Embryonic facial prominence (tissue), 1 donor: ENCODE results near the gene CDKAL1.

Experiments used
- DNase-seq: peaks from one replicate; pipeline ENCODE4 v3.0.0-alpha.2; 2016; ENCODE audit errors: extremely low spot score

Gene CDKAL1

DNA sequence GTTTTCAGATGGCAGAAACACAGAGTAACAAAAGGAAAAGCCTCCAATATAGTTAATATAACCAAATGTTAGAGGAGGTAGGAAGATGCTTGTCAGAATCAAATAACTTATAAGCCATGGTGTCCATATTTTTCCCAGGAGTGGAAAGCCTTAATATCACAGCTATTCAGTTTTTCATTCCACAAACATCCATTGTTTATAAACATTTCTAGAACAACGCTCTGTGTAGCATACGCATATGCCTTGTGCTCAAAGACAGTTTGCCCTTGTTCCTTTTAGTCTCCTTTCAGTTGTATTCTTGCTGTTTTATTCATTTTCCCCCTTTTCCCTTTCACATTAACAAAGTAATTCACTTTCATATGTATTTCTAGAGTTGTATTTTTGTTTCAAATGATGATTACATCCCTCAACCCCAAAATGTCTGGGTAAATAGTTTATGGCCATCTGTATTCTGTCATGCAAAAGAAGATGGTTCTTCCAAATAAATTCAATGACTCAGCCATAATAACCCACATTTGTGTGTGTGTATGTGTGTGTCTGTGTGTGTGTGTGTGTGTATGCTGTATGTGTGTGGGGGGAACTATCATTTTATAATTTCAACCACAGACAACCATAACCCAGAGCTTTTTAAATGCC lies 603.6 kb downstream of the CDKAL1 start:
- no peak for DNase-seq

DNA sequence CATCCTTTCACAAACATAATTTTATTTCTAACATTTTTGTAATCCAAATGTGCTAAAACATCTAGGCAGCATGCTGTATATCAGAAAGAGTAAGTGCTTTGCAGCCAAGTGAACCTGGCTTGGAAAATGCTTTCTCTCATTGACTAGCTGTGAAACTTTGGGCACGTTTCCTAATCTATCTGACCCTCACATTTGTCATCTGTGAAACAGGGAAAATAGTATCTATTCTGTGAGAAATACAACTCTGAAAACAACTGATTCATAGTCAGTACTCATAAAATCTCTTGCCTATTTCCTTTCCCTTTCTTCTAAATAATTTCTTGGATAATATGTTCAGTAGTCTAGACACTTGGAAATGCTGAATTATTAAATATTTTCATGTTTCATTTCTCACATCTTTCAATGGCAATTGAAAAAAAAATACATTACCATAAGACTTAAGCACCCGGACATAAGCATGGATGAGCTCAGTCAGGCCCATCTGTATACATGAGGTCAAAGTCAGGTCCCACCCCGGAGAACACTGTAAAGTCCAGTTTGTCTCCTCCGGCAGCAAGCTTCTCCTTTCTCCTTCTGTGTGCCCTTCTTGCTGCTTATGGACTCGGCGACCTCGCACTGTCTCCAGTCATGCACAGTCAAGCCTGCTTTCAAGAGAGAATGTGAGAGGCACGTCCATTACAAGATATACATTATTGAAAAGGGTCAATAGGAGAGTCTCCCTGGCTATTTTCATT lies 604.2 kb downstream of the CDKAL1 start:
- no peak for DNase-seq

DNA sequence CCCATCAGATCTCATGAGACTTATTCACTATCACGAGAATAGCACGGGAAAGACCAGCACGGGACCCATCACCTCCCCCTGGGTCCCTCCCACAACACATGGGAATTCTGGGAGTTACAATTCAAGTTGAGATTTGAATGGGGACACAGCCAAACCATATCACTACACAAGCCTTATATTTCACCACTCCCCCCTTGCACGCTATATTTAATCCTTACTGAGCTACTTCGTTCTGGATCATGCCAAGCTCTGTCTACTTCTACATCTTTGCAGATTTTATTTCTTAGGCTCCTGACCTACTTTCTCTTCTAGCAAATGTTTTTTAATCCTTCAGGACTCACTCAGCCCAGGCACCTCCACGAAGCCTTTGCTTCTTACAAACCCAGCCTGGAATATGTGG lies 606.7 kb downstream of the CDKAL1 start:
- DNase-seq = no peak

DNA sequence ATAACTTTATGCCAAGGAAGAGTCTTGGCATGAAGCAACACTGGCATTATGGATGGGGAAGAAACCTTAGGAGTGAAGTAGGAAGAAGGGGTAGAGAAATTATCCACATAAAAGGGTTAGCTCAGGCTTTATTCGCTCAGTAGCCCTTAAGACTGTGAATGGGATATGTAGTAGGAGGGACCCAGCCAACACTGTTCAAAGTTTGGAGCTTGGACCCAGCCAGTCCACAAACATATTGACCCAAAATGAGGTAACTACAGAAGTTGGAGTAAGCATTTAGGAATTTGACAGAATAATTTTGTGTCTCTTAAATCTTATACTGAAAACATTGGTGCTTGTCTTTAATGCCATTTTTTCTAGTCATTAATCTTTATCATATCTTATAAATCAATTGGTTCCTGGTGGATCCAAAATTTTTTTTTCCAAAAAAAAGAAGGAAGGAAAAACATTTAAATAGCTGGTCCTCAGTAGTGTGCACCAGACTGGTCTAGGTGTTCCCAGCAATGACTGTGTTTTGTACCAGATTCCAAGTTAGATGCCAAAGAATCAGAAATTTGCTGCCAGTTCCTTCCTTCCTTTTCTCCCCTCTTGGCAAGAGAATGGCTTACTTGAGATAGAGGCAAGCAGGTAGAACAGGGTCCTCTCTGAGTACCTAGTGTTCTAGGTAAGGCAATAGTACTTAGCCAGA lies 607.5 kb downstream of the CDKAL1 start:
- DNase-seq = no peak

DNA sequence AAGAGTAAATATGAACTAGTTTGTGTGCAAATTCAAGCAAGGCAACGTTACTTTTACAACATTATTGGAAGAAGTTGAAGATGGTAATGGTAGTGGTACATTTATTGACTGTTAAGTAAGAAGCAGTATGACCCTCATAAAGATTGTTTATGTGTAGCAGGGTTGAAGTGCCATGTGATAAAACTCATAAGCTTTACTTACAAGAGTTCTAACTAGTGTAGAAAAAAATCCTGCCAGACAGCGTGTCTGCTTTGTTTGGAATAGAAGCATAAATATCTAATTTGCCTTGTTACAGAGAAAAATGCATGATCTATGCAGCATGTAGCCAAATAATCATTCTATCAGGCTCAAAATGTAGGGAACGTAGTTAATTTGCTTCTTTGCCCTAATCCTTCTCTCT lies 608.5 kb downstream of the CDKAL1 start:
- DNase-seq = no peak

DNA sequence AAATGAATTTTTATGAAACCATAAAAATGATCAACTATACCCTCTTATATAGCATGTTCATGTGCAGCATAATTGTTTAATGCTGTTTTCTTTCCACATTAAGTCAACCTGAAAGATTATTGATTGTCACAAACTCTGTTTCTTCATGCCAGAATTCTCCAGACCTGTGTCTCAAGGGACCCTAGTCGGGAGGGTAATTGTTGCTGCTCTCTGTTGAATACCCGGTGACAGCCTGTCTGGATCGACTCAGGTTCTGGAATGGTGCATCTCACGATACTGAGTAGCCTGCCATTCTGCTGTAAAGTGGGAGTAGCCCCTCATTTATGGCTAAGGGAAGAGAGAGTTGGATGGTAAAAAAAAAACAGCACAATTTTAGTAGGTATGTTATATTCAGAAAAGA lies 609.4 kb downstream of the CDKAL1 start:
- DNase-seq = no peak

DNA sequence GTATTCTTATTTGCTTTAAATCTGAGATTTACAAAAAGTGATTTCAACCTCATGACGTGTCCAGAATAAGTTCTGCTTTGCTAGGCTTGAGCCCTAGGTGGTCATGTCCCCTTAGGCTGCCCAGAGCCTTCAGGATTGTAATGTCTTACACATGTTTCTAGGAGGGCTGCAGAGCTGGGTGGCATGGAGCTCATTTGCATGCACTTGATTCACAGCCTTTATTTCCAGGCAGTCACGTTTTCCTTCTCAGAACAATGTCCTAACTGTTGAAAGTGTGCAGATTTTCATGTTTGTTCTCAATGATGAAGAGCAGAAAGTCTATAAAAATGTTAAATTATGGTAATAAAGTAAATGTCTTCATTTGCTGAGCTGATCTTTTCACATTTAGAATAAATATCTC lies 610.7 kb downstream of the CDKAL1 start:
- no peak for DNase-seq

DNA sequence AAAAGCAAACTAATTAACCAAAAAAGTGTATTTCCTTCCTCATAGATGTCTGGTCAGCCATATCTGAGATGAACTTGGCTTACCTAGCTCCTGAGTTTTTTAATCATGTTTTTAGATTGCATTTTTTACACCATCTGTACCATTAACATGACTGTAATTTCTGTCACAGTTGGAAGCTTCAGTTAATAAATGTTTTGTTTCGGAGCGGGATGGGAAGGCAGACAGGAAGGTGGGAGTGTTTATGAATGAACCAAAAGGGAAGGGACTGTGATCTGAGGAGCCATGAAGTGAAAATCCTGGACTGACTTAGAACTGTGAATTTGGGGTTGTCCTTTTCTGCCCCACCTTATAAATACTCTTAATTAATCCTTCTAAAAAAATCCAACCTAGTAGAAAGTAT lies 613.7 kb downstream of the CDKAL1 start:
- no peak for DNase-seq

DNA sequence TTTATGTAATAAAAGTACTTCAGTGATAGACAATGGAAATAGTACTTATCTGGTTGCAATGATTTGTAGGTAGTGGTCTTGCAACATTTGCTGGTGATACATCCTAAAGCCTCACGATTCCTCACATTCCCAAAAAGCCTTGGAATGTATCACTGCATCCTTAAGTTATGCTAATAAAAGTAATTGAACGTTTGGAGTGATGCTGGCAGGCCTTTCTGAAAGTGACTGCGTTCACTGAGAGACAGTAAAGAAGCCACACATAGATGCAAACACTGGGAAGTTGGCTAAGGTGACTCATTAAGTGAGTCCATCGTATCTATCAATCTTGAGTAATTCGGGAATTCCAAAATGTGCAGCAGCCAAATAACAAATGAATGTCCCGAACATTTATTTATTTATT lies 615.2 kb downstream of the CDKAL1 start:
- DNase-seq = no peak

DNA sequence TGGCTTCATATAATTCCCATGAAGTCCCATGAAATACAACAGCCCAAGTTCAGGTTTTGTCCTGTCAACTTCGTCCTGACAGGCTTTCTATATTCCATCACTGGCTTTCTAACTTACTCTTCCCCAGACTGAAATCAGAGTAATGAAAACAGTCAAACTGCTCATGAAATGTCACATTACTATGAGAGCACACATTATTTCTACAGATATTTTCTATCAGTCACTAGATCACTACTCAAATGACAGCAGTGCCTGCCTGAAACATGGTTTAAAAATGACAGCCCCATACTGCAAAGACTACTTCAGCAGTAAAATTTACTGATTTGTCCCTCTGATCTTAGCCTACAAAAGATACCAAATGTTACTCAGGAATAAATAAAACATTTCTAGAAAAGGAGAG lies 616.4 kb downstream of the CDKAL1 start:
- DNase-seq = no peak

DNA sequence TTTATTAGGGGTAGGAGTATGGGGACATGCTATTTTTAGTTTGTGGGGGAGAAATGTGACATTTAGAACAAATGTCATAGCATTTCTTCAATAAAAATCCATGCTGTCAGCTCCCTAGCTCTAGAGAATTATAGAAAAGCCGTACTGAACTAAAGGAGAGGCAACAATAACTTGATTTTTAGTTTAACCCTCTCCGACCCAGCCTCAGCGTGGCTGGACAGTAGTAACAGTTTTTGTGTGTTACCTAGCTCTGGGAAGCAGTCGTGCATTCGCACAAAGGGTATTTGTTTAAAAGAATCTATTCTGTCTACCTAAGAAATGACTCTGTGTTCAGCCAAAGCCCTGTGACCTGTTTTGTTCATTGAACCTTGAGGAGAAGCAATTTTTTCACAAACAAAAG lies 616.9 kb downstream of the CDKAL1 start:
- DNase-seq = no peak

DNA sequence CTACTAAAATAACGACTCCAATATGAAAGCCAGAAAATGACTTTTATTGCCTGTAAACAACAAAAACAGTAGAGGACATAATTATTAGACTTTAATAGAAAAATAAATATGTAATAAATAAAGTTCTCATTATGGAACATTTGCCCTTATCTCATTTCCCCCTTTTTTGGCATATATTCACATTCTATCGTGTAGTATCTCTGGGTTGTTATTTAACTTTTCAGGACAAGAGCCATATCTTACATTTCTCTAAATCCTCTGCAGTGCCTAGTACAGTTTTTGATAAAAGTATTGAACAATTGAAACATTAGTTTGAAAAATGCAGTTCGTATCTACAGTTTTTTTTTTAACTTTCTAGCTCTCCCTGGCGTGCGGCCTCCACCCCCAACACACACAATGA lies 617.3 kb downstream of the CDKAL1 start:
- DNase-seq = no peak

DNA sequence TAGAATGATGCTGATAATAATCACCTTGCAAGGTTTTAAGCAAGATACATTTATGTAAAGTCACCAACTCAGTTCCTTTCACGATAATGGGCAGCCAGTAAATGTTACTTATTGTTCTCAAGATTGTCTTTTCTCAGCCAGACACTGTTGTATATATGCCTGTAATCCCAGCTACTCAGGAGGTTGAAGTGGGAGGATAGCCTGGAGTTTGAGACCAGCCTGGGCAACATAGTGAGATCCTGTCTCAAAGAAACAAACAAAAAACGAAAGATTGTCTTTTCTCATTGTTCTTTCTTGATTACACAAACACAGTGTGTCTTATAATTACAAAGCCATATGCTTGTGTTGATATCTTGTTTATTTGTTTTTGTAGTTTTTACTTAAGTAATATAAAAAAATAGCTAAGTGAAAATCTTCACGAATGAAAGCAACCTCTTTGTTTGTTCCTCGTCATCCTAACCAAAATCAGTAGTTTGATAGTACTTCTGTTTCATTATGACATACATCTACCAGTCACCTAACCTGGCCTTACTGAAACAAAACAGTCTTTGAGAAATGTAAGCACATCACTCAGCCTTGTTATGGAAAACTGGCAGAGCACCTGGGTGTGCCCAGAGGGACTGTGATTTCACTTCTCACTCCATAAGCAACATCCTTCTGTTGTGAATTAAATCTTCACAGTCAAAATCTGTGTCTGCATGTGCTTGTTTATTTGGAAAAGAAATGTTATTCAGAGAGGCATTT lies 623.1 kb downstream of the CDKAL1 start:
- no peak for DNase-seq

DNA sequence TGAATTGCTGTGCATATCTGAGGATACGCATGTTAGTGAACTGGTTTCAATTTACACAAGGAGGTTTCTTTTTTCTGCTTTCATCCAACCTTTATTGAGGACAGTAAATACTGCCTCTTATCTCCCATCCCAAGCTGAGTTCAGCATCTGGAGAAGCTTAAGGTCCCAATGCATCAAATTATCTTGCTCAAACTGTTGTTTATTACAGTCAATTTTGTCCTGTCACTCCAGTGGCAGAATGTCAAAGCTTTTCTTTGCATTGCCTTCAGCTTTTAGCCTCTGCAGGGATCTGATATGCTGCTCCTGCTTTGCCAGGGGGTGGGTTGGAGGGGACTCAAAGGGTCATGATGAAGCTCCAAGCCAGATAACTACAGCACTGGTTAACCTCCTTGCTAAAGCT lies 623.9 kb downstream of the CDKAL1 start:
- no peak for DNase-seq

DNA sequence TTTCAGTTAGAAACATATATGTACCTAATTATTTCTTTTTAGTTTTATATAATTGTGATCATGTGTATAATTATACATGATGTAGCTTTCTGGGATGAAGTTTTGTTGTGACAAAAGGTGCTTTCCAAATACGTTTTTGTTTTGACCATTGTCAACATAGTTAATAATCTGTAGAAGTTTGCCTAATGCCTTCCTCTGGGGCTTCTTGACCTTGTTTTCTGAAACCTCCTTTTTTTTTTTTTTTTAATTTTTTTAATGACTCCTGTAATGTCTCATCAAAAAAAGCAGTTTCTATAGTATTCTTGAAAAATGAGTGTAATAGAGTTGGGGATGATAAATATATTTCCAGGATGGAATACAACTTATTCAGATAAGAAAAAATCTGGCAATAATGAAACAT lies 624.6 kb downstream of the CDKAL1 start:
- no peak for DNase-seq

DNA sequence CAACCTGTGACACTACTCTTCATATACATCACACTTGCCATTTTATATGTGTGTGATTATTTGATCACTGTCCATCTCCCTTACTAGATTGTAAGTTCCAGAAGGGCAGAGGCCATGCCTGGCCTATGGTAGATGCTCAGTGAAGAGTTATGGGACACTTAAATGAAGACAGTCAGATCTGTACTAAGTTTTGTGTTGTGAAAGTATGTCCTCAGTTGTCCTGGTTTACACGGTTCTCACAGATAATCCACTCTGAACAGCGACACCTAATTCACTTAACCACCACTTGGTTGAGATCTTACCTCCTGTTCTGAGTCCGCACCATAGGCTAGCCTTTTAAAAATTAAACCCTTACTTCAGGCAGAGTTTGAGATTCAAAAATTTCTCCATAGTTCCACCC lies 625.2 kb downstream of the CDKAL1 start:
- DNase-seq = no peak

DNA sequence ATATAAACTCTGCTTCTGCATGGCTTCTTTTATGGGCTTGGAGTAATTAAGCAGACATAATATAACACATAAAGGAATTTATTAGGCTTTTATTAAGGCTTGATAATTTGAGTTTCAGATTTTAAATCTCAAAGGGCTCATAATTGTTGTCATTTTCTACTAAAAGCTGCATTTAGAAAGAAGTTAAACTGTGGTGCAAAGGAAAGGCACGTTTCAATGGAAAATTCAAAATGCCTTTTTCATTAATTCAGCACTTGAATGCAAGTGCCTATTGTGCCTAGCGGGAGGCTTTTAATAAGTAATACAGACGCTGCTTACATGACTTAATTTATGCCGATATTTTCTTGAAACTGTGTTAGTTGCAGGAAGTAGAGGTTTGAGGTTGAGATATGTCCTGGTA lies 627.5 kb downstream of the CDKAL1 start:
- DNase-seq = no peak

DNA sequence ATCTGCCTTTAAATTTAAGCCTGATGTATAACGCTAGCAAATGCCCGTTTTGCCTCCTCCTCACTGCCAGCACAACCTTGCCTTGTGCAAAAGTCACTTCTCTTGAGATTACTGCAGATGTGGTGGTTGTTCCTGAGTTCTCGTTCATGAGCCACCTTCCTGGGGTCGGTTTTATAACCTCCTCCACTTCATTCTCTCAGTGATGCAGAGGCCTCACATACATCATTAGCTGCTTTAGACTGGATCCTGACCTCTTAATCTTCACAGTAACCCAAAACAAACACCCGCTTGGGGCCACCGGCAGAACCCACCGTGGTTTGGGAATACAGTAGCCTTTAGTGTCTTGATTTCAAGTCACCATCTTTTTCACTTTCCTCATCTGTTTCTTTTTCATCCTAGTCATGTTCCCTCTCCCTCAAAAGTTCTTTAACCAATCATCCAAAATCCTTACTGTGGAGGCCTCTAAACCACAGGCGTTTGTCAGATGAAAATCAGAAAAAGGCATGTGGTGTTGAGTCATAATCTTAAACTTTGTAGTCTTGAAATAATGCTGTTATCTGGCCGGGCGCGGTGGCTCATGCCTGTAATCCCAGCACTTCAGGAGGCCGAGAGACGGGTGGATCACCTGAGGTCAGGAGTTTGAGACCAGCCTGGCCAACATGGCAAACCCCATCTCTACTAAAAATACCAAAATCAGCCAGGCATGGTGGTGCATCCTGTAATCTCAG lies 629.0 kb downstream of the CDKAL1 start:
- no peak for DNase-seq

DNA sequence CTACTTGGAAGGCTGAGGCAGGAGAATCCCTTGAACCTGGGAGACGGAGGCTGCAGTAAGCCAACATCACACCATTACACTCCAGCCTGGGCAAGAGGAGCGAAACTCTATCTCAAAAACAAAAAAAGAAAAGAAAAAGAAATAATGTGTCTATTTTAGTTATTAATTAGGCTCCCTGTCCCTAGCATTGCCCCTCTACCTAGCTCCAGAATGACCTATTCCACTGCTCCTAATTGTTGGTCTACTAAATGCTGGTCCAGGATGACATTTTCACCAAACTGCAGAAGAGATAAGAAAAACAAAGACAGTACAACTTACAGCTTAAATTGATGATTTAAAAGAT lies 629.6 kb downstream of the CDKAL1 start:
- no peak for DNase-seq

DNA sequence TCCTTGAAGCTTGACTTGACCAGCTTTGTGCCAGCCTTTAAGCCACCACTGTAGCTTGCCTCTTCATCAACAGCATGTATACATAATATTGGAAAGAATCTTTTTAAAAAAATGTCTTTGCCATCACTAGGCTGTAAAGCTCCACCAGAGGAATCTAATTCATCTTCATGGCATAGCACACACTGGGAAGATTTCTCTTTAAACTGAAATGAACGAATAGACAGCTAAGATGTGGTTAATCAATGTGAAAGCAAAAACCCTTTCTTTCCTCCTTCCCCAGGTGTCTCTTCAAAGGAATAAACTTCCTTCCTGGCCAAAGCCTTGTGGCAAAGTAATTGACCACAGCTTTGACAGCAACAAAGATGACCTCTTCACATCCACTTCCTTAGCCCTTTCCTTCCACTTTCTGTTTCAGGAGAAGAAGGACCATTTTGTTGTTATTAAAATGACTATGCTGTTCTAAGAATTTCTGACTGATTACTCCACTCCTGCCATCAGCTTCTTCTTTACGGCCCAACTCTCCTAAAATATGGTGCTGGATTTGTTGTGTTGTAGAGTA lies 630.6 kb downstream of the CDKAL1 start:
- no peak for DNase-seq

DNA sequence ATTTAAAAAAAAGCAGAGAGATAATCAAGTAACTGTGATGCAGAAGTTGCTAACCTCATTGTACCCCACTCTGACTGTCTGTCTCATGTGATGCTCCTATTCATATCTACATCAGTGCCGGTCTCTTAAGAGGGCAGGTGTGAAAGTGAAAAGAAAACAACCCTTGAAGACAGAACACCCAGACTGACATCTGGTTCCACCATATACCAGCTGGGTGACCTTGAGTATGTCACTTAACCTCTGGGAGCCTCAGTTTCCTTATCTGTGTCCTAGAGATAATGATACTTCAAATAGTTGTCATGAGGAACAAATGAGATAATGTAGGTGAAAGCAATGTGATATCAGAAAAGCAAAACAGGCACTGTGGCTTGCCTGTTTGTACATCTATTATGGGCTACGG lies 632.5 kb downstream of the CDKAL1 start:
- no peak for DNase-seq

DNA sequence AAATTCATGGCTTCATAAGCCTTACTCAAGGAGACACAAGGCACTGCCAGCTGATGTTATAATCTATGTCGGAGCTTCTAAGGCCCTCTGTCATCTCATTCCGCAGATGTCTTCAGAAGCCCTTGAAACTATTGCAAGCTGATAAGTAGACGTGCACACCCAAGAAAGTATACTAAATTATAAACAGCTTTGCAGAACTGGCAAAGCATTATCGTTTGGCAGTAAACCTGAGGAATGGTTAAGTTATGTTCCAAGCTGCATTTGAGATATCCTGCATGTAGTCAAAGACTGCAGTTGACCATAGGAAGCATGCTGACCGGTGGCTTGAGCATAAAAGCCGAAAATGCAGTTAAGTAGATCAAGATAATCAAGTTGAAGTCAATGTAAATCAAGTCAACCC lies 633.5 kb downstream of the CDKAL1 start:
- DNase-seq = no peak
